ENCODE results near the gene OSBPL10. TPM values are rescaled to one million over a fixed set of nuclear protein-coding genes. Genes with fewer than 3 reads are reported as not detected.

The OSBPL10 gene
- total and polyA plus RNA-seq, 2 of the 8 experiments (the other 6 are each of a cell fraction or from before 2014, with no cell fraction given), result 26.2 to 86.7 TPM

DNA sequence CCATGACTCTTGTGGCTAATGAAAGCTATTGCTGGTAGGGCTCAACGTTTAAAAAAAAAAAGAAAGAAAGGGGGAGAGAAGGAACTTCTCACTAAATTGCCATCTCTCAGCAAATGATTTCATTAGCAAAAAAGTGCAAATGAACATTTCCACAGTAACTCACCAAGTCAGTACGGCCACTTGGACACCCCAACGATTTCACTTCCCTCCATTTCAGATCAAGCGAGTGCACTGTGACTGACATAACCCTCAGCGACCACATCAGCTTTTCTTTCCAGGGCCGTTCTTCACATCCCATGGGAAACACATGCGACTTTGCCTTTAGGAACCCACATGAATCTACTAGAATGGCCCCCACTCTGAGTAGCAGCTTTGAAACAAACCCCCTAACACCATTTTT, 71.6 kb downstream of the OSBPL10 start (continued):
- TF ChIP-seq, protein P1, sequence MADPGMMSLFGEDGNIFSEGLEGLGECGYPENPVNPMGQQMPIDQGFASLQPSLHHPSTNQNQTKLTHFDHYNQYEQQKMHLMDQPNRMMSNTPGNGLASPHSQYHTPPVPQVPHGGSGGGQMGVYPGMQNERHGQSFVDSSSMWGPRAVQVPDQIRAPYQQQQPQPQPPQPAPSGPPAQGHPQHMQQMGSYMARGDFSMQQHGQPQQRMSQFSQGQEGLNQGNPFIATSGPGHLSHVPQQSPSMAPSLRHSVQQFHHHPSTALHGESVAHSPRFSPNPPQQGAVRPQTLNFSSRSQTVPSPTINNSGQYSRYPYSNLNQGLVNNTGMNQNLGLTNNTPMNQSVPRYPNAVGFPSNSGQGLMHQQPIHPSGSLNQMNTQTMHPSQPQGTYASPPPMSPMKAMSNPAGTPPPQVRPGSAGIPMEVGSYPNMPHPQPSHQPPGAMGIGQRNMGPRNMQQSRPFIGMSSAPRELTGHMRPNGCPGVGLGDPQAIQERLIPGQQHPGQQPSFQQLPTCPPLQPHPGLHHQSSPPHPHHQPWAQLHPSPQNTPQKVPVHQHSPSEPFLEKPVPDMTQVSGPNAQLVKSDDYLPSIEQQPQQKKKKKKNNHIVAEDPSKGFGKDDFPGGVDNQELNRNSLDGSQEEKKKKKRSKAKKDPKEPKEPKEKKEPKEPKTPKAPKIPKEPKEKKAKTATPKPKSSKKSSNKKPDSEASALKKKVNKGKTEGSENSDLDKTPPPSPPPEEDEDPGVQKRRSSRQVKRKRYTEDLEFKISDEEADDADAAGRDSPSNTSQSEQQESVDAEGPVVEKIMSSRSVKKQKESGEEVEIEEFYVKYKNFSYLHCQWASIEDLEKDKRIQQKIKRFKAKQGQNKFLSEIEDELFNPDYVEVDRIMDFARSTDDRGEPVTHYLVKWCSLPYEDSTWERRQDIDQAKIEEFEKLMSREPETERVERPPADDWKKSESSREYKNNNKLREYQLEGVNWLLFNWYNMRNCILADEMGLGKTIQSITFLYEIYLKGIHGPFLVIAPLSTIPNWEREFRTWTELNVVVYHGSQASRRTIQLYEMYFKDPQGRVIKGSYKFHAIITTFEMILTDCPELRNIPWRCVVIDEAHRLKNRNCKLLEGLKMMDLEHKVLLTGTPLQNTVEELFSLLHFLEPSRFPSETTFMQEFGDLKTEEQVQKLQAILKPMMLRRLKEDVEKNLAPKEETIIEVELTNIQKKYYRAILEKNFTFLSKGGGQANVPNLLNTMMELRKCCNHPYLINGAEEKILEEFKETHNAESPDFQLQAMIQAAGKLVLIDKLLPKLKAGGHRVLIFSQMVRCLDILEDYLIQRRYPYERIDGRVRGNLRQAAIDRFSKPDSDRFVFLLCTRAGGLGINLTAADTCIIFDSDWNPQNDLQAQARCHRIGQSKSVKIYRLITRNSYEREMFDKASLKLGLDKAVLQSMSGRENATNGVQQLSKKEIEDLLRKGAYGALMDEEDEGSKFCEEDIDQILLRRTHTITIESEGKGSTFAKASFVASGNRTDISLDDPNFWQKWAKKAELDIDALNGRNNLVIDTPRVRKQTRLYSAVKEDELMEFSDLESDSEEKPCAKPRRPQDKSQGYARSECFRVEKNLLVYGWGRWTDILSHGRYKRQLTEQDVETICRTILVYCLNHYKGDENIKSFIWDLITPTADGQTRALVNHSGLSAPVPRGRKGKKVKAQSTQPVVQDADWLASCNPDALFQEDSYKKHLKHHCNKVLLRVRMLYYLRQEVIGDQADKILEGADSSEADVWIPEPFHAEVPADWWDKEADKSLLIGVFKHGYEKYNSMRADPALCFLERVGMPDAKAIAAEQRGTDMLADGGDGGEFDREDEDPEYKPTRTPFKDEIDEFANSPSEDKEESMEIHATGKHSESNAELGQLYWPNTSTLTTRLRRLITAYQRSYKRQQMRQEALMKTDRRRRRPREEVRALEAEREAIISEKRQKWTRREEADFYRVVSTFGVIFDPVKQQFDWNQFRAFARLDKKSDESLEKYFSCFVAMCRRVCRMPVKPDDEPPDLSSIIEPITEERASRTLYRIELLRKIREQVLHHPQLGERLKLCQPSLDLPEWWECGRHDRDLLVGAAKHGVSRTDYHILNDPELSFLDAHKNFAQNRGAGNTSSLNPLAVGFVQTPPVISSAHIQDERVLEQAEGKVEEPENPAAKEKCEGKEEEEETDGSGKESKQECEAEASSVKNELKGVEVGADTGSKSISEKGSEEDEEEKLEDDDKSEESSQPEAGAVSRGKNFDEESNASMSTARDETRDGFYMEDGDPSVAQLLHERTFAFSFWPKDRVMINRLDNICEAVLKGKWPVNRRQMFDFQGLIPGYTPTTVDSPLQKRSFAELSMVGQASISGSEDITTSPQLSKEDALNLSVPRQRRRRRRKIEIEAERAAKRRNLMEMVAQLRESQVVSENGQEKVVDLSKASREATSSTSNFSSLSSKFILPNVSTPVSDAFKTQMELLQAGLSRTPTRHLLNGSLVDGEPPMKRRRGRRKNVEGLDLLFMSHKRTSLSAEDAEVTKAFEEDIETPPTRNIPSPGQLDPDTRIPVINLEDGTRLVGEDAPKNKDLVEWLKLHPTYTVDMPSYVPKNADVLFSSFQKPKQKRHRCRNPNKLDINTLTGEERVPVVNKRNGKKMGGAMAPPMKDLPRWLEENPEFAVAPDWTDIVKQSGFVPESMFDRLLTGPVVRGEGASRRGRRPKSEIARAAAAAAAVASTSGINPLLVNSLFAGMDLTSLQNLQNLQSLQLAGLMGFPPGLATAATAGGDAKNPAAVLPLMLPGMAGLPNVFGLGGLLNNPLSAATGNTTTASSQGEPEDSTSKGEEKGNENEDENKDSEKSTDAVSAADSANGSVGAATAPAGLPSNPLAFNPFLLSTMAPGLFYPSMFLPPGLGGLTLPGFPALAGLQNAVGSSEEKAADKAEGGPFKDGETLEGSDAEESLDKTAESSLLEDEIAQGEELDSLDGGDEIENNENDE (IDR thresholded peaks at IDR 0.05; ENCODE audit: insufficient replicate concordance, low read length), result no peak
- no peak for TF ChIP-seq SIN3A (conservative IDR thresholded peaks at IDR 0.05 in 1 of 2, IDR thresholded peaks at IDR 0.05 in 1 of 2; ENCODE audit: low read depth in 1 of 2, low read length in 2 of 2)
- TF ChIP-seq SP2 (IDR thresholded peaks at IDR 0.05; ENCODE audit: low read length), result no peak
- no peak for TF ChIP-seq HDAC2 (IDR thresholded peaks at IDR 0.05; ENCODE audit: borderline replicate concordance in 1 of 2, low read depth in 2 of 2, low read length in 2 of 2)
